SK-N-SH treated with all-trans-retinoic acid at 6 μM for 48 hours (cell line): ENCODE data around the gene MELK.

ENCODE experiments used
- ARNTL ChIP-seq: fragments of 450-650 bp; formaldehyde crosslinking; IDR thresholded peaks from 2 replicates; pipeline ENCODE4 v1.5.0; 2020; ENCODE audit warnings: low read depth, mild to moderate bottlenecking, moderate library complexity, borderline replicate concordance
- ISL1 ChIP-seq: fragments of 250-450 bp; sonication (Bioruptor Pico); IDR thresholded peaks from 2 replicates; pipeline ENCODE4 v2.1.2; 2022; ENCODE audit warnings: mild to moderate bottlenecking, moderate library complexity
- PATZ1 ChIP-seq: fragments of 250-450 bp; sonication (Bioruptor Pico); IDR thresholded peaks from 2 replicates; pipeline ENCODE4 v1.8.0; 2020; ENCODE audit warnings: mild to moderate bottlenecking, moderate library complexity, borderline replicate concordance
- RARB ChIP-seq: fragments of 250-450 bp; sonication (Bioruptor Pico); IDR thresholded peaks from 2 replicates; pipeline ENCODE4 v1.8.0; 2021; ENCODE audit warnings: mild to moderate bottlenecking, moderate library complexity
- SNAI2 ChIP-seq: fragments of 250-450 bp; sonication (Bioruptor Pico); IDR thresholded peaks from 2 replicates; pipeline ENCODE4 v1.5.0; 2020; ENCODE audit warnings: mild to moderate bottlenecking, moderate library complexity
- TCF4 ChIP-seq: fragments of 250-450 bp; sonication (Bioruptor Pico); IDR thresholded peaks from 2 replicates; pipeline ENCODE4 v1.8.0; 2021; ENCODE audit warnings: mild to moderate bottlenecking, moderate library complexity, borderline replicate concordance
- ZFP3 ChIP-seq: fragments of 250-450 bp; sonication (Bioruptor Pico); IDR thresholded peaks from 2 replicates; pipeline ENCODE4 v1.5.0; 2020; ENCODE audit warnings: mild to moderate bottlenecking, moderate library complexity
- ZFP30 ChIP-seq: fragments of 450-650 bp; formaldehyde crosslinking; IDR thresholded peaks from 2 replicates; pipeline ENCODE4 v1.5.0; 2022; ENCODE audit warnings: mild to moderate bottlenecking, moderate library complexity
- ZNF565 ChIP-seq: fragments of 450-650 bp; formaldehyde crosslinking; conservative IDR thresholded peaks from 2 replicates; pipeline ENCODE4 v1.5.0; 2020; ENCODE audit warnings: low read depth, mild to moderate bottlenecking, moderate library complexity
- TF ChIP-seq, protein P1 (sequence below): fragments of 250-450 bp; sonication (Bioruptor Pico); IDR thresholded peaks from 2 replicates; pipeline ENCODE4 v1.5.1; 2020; ENCODE audit warnings: low read depth, mild to moderate bottlenecking, moderate library complexity

GRCh38 chr9:36690412-36691168, 117.9 kb downstream of the MELK start:
- no peak for TF ChIP-seq ARNTL
- TF ChIP-seq ZFP3, result no peak
- no peak for TF ChIP-seq ISL1 (CRISPR knock-in tag)
- TF ChIP-seq, protein P1, sequence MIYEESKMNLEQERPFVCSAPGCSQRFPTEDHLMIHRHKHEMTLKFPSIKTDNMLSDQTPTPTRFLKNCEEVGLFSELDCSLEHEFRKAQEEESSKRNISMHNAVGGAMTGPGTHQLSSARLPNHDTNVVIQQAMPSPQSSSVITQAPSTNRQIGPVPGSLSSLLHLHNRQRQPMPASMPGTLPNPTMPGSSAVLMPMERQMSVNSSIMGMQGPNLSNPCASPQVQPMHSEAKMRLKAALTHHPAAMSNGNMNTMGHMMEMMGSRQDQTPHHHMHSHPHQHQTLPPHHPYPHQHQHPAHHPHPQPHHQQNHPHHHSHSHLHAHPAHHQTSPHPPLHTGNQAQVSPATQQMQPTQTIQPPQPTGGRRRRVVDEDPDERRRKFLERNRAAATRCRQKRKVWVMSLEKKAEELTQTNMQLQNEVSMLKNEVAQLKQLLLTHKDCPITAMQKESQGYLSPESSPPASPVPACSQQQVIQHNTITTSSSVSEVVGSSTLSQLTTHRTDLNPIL (CRISPR knock-in tag), result no peak
- no peak for TF ChIP-seq RARB
- no peak for TF ChIP-seq PATZ1 (CRISPR knock-in tag)
- TF ChIP-seq ZFP30 (CRISPR knock-in tag), result no peak
- TF ChIP-seq ZNF565 (CRISPR knock-in tag), result no peak
- no peak for TF ChIP-seq TCF4 (CRISPR knock-in tag)
- no peak for TF ChIP-seq SNAI2 (CRISPR knock-in tag)
